ENCODE data around the gene HNRNPM. TPM values are rescaled to one million over a fixed set of nuclear protein-coding genes. Genes with fewer than 3 reads are reported as not detected.

HNRNPM gene
- total RNA-seq, 4 donors from 2014 or later: 42.5 to 74.6 (median 57.8) TPM

- no peaks in the 10 kb centered on the region for H3K36me3 ChIP-seq
- no peak overlapping the region for H3K4me3 ChIP-seq
- intact Hi-C loops (cut with DNase I; ENCODE audit: low total_unique reads) (no loop called here), in situ Hi-C loops (cut with MboI; ENCODE audit: low sequenced_read_pairs in 4 of 4) (loop anchor here in 3 of 4 donors (10.0 kb wide), 2 partner anchors 89 to 149 kb away; partner anchors contain the start of gene MARCHF2 (in 2 of the 3))
- DNase-seq (no peak), ATAC-seq (no peak)
- no peaks in the 10 kb centered on the region for H3K27me3 ChIP-seq
- no peak overlapping the region for H3K27ac ChIP-seq
- peaks cover 5 to 11% of the 10 kb centered on the region in 2 donors for H3K4me1 ChIP-seq
- H3K9me3 ChIP-seq: no peaks in the 10 kb centered on the region
- TF ChIP-seq POLR2A (IDR thresholded peaks at IDR 0.05): no peak
- TF ChIP-seq, protein P1, sequence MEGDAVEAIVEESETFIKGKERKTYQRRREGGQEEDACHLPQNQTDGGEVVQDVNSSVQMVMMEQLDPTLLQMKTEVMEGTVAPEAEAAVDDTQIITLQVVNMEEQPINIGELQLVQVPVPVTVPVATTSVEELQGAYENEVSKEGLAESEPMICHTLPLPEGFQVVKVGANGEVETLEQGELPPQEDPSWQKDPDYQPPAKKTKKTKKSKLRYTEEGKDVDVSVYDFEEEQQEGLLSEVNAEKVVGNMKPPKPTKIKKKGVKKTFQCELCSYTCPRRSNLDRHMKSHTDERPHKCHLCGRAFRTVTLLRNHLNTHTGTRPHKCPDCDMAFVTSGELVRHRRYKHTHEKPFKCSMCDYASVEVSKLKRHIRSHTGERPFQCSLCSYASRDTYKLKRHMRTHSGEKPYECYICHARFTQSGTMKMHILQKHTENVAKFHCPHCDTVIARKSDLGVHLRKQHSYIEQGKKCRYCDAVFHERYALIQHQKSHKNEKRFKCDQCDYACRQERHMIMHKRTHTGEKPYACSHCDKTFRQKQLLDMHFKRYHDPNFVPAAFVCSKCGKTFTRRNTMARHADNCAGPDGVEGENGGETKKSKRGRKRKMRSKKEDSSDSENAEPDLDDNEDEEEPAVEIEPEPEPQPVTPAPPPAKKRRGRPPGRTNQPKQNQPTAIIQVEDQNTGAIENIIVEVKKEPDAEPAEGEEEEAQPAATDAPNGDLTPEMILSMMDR (IDR thresholded peaks at IDR 0.05 in 4 of 5, conservative IDR thresholded peaks at IDR 0.05 in 1 of 5): no peak
Measured at GRCh38 chr19:8504171-8504570, 59.4 kb downstream of the HNRNPM start.

GRCh38 chr19:8504919-8505318 is 60.1 kb downstream of the HNRNPM start:
- no peak for ATAC-seq
- Histone ChIP-seq H3K27ac (no peak overlapping the region), H3K4me3 (no peak overlapping the region), H3K27me3 (no peaks in the 10 kb centered on the region), H3K36me3 (no peaks in the 10 kb centered on the region), H3K9me3 (no peaks in the 10 kb centered on the region), H3K4me1 (peaks cover 5 to 11% of the 10 kb centered on the region in 2 donors)
- in situ Hi-C loops (cut with MboI; ENCODE audit: low sequenced_read_pairs in 4 of 4) (loop anchor here (5.0 to 10.0 kb wide), 4 partner anchors 88 to 150 kb away; partner anchors contain the start of gene MARCHF2 (in 3 of the 4)), intact Hi-C loops (cut with DNase I; ENCODE audit: low total_unique reads) (no loop called here)
- no peak for TF ChIP-seq POLR2A (IDR thresholded peaks at IDR 0.05)
- TF ChIP-seq, protein P1 (IDR thresholded peaks at IDR 0.05 in 4 of 5, conservative IDR thresholded peaks at IDR 0.05 in 1 of 5): no peak
- no peak for DNase-seq

GRCh38 chr19:8505680-8506401 is 61.1 kb downstream of the HNRNPM start:
- ATAC-seq: peak; percentile 90 to 91
- H3K27ac ChIP-seq: peak overlapping the region; percentile 71 to 80 (median 72)
- H3K9me3 ChIP-seq: no peaks in the 10 kb centered on the region
- in situ Hi-C loops (cut with MboI; ENCODE audit: low sequenced_read_pairs in 4 of 4): loop anchor here (5.0 to 10.0 kb wide), 4 partner anchors 89 to 151 kb away; partner anchors contain the start of gene MARCHF2 (in 3 of the 4)
- TF ChIP-seq, protein P1 (IDR thresholded peaks at IDR 0.05 in 4 of 5, conservative IDR thresholded peaks at IDR 0.05 in 1 of 5): peak; percentile 77 to 93 (median 91)
- peak; percentile 31 to 48 for TF ChIP-seq POLR2A (IDR thresholded peaks at IDR 0.05)
- H3K4me3 ChIP-seq: peak overlapping the region; percentile 55 to 71 (median 68)
- H3K36me3 ChIP-seq: no peaks in the 10 kb centered on the region
- peak; percentile 61 to 88 for DNase-seq
- intact Hi-C loops (cut with DNase I; ENCODE audit: low total_unique reads): loop anchor here (1.0 to 2.0 kb wide), 3 partner anchors 49 to 152 kb away; partner anchors contain the start of gene MARCHF2
- H3K27me3 ChIP-seq: no peaks in the 10 kb centered on the region
- H3K4me1 ChIP-seq: peaks cover 5 to 11% of the 10 kb centered on the region in 2 donors

- H3K36me3 ChIP-seq: no peaks in the 10 kb centered on the region
- intact Hi-C loops (cut with DNase I; ENCODE audit: low total_unique reads): loop anchor here (1.0 to 2.0 kb wide), 3 partner anchors 50 to 152 kb away; partner anchors contain the start of gene MARCHF2
- no peaks in the 10 kb centered on the region for H3K27me3 ChIP-seq
- in situ Hi-C loops (cut with MboI; ENCODE audit: low sequenced_read_pairs in 4 of 4): loop anchor here (5.0 to 10.0 kb wide), 4 partner anchors 89 to 152 kb away; partner anchors contain the start of gene MARCHF2 (in 3 of the 4)
- DNase-seq (no peak), ATAC-seq (peak; percentile 43 to 51)
- peaks cover 5 to 11% of the 10 kb centered on the region in 2 donors for H3K4me1 ChIP-seq
- peak overlapping the region; percentile 55 to 71 (median 68) for H3K4me3 ChIP-seq
- H3K9me3 ChIP-seq: no peaks in the 10 kb centered on the region
- peak overlapping the region; percentile 71 to 80 (median 72) for H3K27ac ChIP-seq
- TF ChIP-seq, protein P1 (IDR thresholded peaks at IDR 0.05 in 4 of 5, conservative IDR thresholded peaks at IDR 0.05 in 1 of 5): peak in 1 of 5 experiments; percentile 32
- TF ChIP-seq POLR2A (IDR thresholded peaks at IDR 0.05): no peak
Measured at GRCh38 chr19:8506402-8506957, 61.7 kb downstream of the HNRNPM start.
